HL-60 (cell line): ENCODE measurements around the gene OR10AD1.

ENCODE experiments used
- DNase-seq, 2 experiments: peaks; one replicate each; pipeline ENCODE4 v3.0.0-alpha.2; 2010 to 2020; ENCODE audit warnings: low read depth in 1 of 2, low spot score in 1 of 2
- H3K27ac ChIP-seq: fragments of 250-450 bp; sonication (Bioruptor Pico); replicated peaks from 2 replicates; pipeline ENCODE4 v1.5.1; 2020; ENCODE audit warnings: mild to moderate bottlenecking, moderate library complexity
- H3K27me3 ChIP-seq: fragments of 250-450 bp; sonication (Bioruptor Pico); 2 replicates; pipeline ENCODE4 v1.5.1; 2021; ENCODE audit warnings: mild to moderate bottlenecking, moderate library complexity; ENCODE audit not compliant: insufficient read depth, poor library complexity, severe bottlenecking
- H3K4me3 ChIP-seq: replicated peaks from 2 replicates; pipeline ENCODE4 v1.5.1; 2011; ENCODE audit warnings: mild to moderate bottlenecking, control low read depth, low read length; ENCODE audit not compliant: insufficient read depth
- GABPA ChIP-seq: IDR thresholded peaks from 2 replicates; pipeline ENCODE4 v1.6.1; 2012; ENCODE audit warnings: low read depth
- POLR2AphosphoS5 ChIP-seq: IDR thresholded peaks from 2 replicates; pipeline ENCODE4 v1.6.1; 2012; ENCODE audit warnings: low read depth
- SPI1 ChIP-seq: IDR thresholded peaks from 2 replicates; pipeline ENCODE4 v1.6.1; 2012; ENCODE audit warnings: low read depth, mild to moderate bottlenecking, borderline replicate concordance
- TF ChIP-seq, protein P1 (sequence below): IDR thresholded peaks from one replicate; pipeline ENCODE4 v1.5.1; 2011; ENCODE audit warnings: low read length, control low read depth, inconsistent platforms; ENCODE audit not compliant: insufficient read depth
- TF ChIP-seq, protein P2 (sequence below): IDR thresholded peaks from 2 replicates; pipeline ENCODE4 v1.6.1; 2012; ENCODE audit warnings: low read depth; ENCODE audit not compliant: insufficient replicate concordance

Gene OR10AD1

GRCh38 chr12:48176417-48176751 lies 26.7 kb downstream of the OR10AD1 start:
- no peak for DNase-seq
- peaks cover 10% of the 10 kb centered on the region for H3K27me3 ChIP-seq
- H3K27ac ChIP-seq = no peak overlapping the region
- TF ChIP-seq, protein P1, sequence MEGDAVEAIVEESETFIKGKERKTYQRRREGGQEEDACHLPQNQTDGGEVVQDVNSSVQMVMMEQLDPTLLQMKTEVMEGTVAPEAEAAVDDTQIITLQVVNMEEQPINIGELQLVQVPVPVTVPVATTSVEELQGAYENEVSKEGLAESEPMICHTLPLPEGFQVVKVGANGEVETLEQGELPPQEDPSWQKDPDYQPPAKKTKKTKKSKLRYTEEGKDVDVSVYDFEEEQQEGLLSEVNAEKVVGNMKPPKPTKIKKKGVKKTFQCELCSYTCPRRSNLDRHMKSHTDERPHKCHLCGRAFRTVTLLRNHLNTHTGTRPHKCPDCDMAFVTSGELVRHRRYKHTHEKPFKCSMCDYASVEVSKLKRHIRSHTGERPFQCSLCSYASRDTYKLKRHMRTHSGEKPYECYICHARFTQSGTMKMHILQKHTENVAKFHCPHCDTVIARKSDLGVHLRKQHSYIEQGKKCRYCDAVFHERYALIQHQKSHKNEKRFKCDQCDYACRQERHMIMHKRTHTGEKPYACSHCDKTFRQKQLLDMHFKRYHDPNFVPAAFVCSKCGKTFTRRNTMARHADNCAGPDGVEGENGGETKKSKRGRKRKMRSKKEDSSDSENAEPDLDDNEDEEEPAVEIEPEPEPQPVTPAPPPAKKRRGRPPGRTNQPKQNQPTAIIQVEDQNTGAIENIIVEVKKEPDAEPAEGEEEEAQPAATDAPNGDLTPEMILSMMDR = no peak
- TF ChIP-seq GABPA = no peak
- H3K4me3 ChIP-seq = no peak overlapping the region

DNA sequence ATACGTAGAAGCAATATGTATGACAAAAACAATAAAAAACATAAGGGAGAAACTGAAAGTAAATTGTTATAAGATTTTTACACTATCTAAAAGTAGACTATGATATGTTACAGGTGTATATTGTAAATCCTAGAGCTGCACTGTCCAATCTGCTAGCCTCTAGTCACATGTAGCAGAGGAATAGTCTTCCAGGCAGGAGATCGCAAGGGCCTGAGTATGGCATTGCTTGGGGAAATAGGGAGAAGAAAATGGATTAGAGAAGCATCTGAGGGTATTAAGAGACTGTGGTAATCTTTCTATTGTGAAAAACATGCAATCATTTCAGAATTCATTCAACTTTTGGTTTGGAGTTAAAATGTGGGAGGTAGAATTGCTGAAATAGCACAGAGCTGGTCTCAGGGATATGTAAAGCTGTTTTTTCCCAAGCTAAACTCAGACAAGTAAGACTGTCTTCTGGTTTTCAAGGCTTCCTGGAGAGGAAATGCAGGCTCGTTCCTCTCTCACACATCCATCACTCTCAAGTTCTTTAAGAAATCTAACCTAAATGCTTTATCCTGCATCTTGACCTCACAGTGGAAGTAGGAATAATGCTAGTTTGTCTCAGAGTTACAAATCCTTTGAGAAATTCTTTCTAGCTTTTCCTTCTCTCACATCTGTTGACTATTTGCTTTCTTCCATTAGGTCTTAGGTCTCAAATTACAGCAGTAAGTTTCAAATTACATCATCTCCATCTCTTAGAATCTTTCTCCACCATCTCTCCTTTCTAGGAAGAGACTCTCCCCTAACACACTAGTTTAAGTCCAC lies 27.3 kb downstream of the OR10AD1 start:
- Histone ChIP-seq H3K4me3 (no peak overlapping the region), H3K27ac (no peak overlapping the region), H3K27me3 (peaks cover 10% of the 10 kb centered on the region)
- DNase-seq = no peak
- TF ChIP-seq, protein P2, sequence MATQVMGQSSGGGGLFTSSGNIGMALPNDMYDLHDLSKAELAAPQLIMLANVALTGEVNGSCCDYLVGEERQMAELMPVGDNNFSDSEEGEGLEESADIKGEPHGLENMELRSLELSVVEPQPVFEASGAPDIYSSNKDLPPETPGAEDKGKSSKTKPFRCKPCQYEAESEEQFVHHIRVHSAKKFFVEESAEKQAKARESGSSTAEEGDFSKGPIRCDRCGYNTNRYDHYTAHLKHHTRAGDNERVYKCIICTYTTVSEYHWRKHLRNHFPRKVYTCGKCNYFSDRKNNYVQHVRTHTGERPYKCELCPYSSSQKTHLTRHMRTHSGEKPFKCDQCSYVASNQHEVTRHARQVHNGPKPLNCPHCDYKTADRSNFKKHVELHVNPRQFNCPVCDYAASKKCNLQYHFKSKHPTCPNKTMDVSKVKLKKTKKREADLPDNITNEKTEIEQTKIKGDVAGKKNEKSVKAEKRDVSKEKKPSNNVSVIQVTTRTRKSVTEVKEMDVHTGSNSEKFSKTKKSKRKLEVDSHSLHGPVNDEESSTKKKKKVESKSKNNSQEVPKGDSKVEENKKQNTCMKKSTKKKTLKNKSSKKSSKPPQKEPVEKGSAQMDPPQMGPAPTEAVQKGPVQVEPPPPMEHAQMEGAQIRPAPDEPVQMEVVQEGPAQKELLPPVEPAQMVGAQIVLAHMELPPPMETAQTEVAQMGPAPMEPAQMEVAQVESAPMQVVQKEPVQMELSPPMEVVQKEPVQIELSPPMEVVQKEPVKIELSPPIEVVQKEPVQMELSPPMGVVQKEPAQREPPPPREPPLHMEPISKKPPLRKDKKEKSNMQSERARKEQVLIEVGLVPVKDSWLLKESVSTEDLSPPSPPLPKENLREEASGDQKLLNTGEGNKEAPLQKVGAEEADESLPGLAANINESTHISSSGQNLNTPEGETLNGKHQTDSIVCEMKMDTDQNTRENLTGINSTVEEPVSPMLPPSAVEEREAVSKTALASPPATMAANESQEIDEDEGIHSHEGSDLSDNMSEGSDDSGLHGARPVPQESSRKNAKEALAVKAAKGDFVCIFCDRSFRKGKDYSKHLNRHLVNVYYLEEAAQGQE = no peak
- TF ChIP-seq POLR2AphosphoS5 (no peak), GABPA (no peak)
- TF ChIP-seq, protein P1 = no peak

DNA sequence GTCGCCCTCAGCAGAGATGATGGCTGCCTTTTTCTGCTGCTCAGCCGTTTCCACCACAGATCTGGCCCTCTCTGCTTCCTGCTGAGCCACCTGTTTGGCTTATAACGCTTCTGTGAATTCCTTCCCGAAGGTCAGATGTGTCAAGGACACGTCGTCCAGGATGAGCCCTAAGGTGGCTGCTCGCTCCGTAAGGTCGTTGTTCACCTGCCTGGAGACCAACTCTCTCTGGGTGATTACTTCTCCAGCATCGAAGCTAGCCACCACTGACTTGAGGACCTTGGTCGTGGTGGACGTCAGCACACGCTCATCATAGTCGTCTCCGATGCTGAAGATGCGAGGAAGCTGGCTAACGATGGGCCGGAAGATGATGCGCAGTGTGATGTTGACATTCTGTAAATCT lies 34.1 kb downstream of the OR10AD1 start:
- no peak for TF ChIP-seq GABPA
- no peak for TF ChIP-seq SPI1
- TF ChIP-seq POLR2AphosphoS5 = no peak
- TF ChIP-seq, protein P2 = no peak
- TF ChIP-seq, protein P1 = no peak
- Histone ChIP-seq H3K27ac (no peak overlapping the region), H3K27me3 (no peaks in the 10 kb centered on the region), H3K4me3 (no peak overlapping the region)
- no peak for DNase-seq
